Stomach (tissue), 4 donors: Measurements from ENCODE around the gene FURIN.

Source experiments
- CTCF ChIP-seq, 7 experiments: fragments of 450-650 bp in 4 of 7; fragments of 200-600 bp in 3 of 7; sonication (generic) in 3 of 7; IDR thresholded peaks; one replicate each; pipeline ENCODE4 v1.5.1; 2016 to 2019; ENCODE audit warnings: antibody characterized with exemption in 7 of 7, control low read depth in 2 of 7, mild to moderate bottlenecking in 1 of 7
- EP300 ChIP-seq: sonication (generic); formaldehyde crosslinking; IDR thresholded peaks from one replicate; pipeline ENCODE4 v1.6.1; 2017; ENCODE audit warnings: antibody characterized with exemption
- POLR2AphosphoS5 ChIP-seq, 3 donors: sonication (generic); formaldehyde crosslinking; IDR thresholded peaks; one replicate each; pipeline ENCODE4 v1.6.1; 2016; ENCODE audit warnings: antibody characterized with exemption in 3 of 3

- no peak for TF ChIP-seq EP300
- no peak for TF ChIP-seq CTCF (IDR thresholded peaks at IDR 0.05)
- no peak for TF ChIP-seq POLR2AphosphoS5 (IDR thresholded peaks at IDR 0.05)
Measured at GRCh38 chr15:90865702-90866101, 2.7 kb upstream of the FURIN start.
